Hematopoietic multipotent progenitor cell treated with erythropoietin and hydrocortisone succinate and interleukin-3 and kit ligand, for 8 days (in vitro differentiated cells): ENCODE measurements around the gene LRCH3.
A peak's percentile ranks its signal among the peaks of the same experiment; 100 is the strongest.

Experiments used
- DNase-seq: peaks from one replicate; pipeline ENCODE4 v3.0.0-alpha.2; 2015

Gene LRCH3

GRCh38 chr3:197793247-197793646 is 2.2 kb downstream of the LRCH3 start:
- DNase-seq: no peak

- no peak for DNase-seq
Measured at GRCh38 chr3:197794115-197794514, 3.1 kb downstream of the LRCH3 start.

- no peak for DNase-seq
Measured at GRCh38 chr3:197795200-197795599, 4.1 kb downstream of the LRCH3 start.

- no peak for DNase-seq
Measured at GRCh38 chr3:197796087-197796486, 5.0 kb downstream of the LRCH3 start.

- DNase-seq: no peak
Measured at GRCh38 chr3:197798863-197799262, 7.8 kb downstream of the LRCH3 start.

GRCh38 chr3:197800379-197800778 is 9.3 kb downstream of the LRCH3 start:
- DNase-seq: no peak

GRCh38 chr3:197801891-197802778 is 11.1 kb downstream of the LRCH3 start:
- DNase-seq: peak; percentile 52

GRCh38 chr3:197802779-197803459 is 11.9 kb downstream of the LRCH3 start:
- DNase-seq: no peak

GRCh38 chr3:197804511-197804910 is 13.5 kb downstream of the LRCH3 start:
- DNase-seq: peak; percentile 31

GRCh38 chr3:197807969-197808587 is 17.0 kb downstream of the LRCH3 start:
- no peak for DNase-seq

- DNase-seq: no peak
Measured at GRCh38 chr3:197809356-197810020, 18.4 kb downstream of the LRCH3 start.

GRCh38 chr3:197810901-197811300 is 19.8 kb downstream of the LRCH3 start:
- DNase-seq: no peak

GRCh38 chr3:197811343-197811742 is 20.3 kb downstream of the LRCH3 start:
- no peak for DNase-seq

- no peak for DNase-seq
Measured at GRCh38 chr3:197814372-197814771, 23.3 kb downstream of the LRCH3 start.

- no peak for DNase-seq
Measured at GRCh38 chr3:197820550-197821335, 29.7 kb downstream of the LRCH3 start.

- DNase-seq: no peak
Measured at GRCh38 chr3:197829397-197830045, 38.5 kb downstream of the LRCH3 start.

- no peak for DNase-seq
Measured at GRCh38 chr3:197830308-197830966, 39.4 kb downstream of the LRCH3 start.

GRCh38 chr3:197830967-197831313 is 39.9 kb downstream of the LRCH3 start:
- no peak for DNase-seq

GRCh38 chr3:197833930-197834715 is 43.1 kb downstream of the LRCH3 start:
- no peak for DNase-seq

- DNase-seq: no peak
Measured at GRCh38 chr3:197835509-197835908, 44.5 kb downstream of the LRCH3 start.

- no peak for DNase-seq
Measured at GRCh38 chr3:197836244-197836643, 45.2 kb downstream of the LRCH3 start.
